Prostate gland (tissue), 2 donors: Measurements from ENCODE around the gene METTL1. TPM values are rescaled to one million over a fixed set of nuclear protein-coding genes. Genes with fewer than 3 reads are reported as not detected.

Experiments used
- DNase-seq: peaks from one replicate; pipeline ENCODE4 v3.0.0-alpha.2; 2019; ENCODE audit warnings: low spot score
- H3K27ac ChIP-seq, 2 donors: fragments of 200-600 bp; sonication (generic); 2 replicates each; pipeline ENCODE4 v1.5.1; 2017 to 2019
- H3K27me3 ChIP-seq: fragments of 200-600 bp; sonication (generic); replicated peaks from 2 replicates; pipeline ENCODE4 v1.5.1; 2019; ENCODE audit not compliant: insufficient read depth
- H3K36me3 ChIP-seq, 2 donors: fragments of 200-600 bp; sonication (generic); 1 replicate in 1 of 2; 2 replicates in 1 of 2; pipeline versions ENCODE4 v1.5.1 to v1.8.1; 2017 to 2019
- H3K4me1 ChIP-seq: fragments of 200-600 bp; sonication (generic); replicated peaks from 2 replicates; pipeline ENCODE4 v1.5.1; 2019
- H3K4me3 ChIP-seq, 2 donors: fragments of 200-600 bp; sonication (generic); 2 replicates each; pipeline ENCODE4 v1.5.1; 2017 to 2019
- H3K9me3 ChIP-seq: fragments of 200-600 bp; sonication (generic); 2 replicates; pipeline ENCODE4 v1.5.1; 2017
- CTCF ChIP-seq, 4 experiments: fragments of 200-600 bp in 2 of 4; fragments of 450-650 bp in 2 of 4; sonication (generic) in 2 of 4; IDR thresholded peaks; 1 replicate in 3 of 4; 2 replicates in 1 of 4; pipeline ENCODE4 v1.5.1; 2016 to 2019; ENCODE audit warnings: antibody characterized with exemption in 4 of 4, mild to moderate bottlenecking in 2 of 4, moderate library complexity in 2 of 4
- POLR2A ChIP-seq: fragments of 450-650 bp; IDR thresholded peaks from one replicate; pipeline ENCODE4 v1.6.1; 2016; ENCODE audit warnings: antibody characterized with exemption, mild to moderate bottlenecking
- POLR2AphosphoS5 ChIP-seq: sonication (generic); formaldehyde crosslinking; IDR thresholded peaks from one replicate; pipeline ENCODE4 v1.6.1; 2017; ENCODE audit warnings: antibody characterized with exemption
- WGBS: methylation state at CpG from one replicate; pipeline ENCODE4 v1.1.5; 2018; 5-methylcytosine and 5-hydroxymethylcytosine counted together
- intact Hi-C: fragments of 100-400 bp; cut with DNase I; formaldehyde crosslinking; loops from one replicate; pipeline ENCODE4 v1.14.2; 2022
- total RNA-seq, 2 donors: library from RNA; depleted of rRNA; stranded (reverse); fragments of >200 nt; gene quantifications; one replicate each; pipeline ENCODE4 v1.1.0, GENCODE V29; 2016

Gene METTL1
- total RNA-seq, 2 donors from 2014 or later = 4.9 to 14.3 TPM

GRCh38 chr12:57781801-57782200 lies 9.9 kb upstream of the METTL1 start:
- no peaks in the 10 kb centered on the region for H3K9me3 ChIP-seq
- H3K27ac ChIP-seq = no peak overlapping the region
- H3K4me1 ChIP-seq = no peaks in the 10 kb centered on the region
- no peak for DNase-seq
- H3K36me3 ChIP-seq = no peaks in the 10 kb centered on the region
- H3K4me3 ChIP-seq = no peak overlapping the region
- intact Hi-C loops = loop anchor here (5.0 kb wide), 2 partner anchors 46 to 116 kb away; no protein-coding TSS in a partner anchor
- TF ChIP-seq POLR2A (no peak), CTCF (IDR thresholded peaks at IDR 0.05) (no peak)
- H3K27me3 ChIP-seq = no peaks in the 10 kb centered on the region
- WGBS = 70% methylated on average over 2 of the region's 2 CpGs

GRCh38 chr12:57781244-57781643 lies 9.3 kb upstream of the METTL1 start:
- no peaks in the 10 kb centered on the region for H3K27me3 ChIP-seq
- H3K4me1 ChIP-seq = no peaks in the 10 kb centered on the region
- H3K27ac ChIP-seq = no peak overlapping the region
- TF ChIP-seq POLR2A = no peak
- TF ChIP-seq CTCF (IDR thresholded peaks at IDR 0.05) = no peak
- no peak for TF ChIP-seq POLR2AphosphoS5
- intact Hi-C loops = loop anchor here (5.0 kb wide), 2 partner anchors 46 to 116 kb away; no protein-coding TSS in a partner anchor
- no peaks in the 10 kb centered on the region for H3K36me3 ChIP-seq
- no peak for DNase-seq
- WGBS = 94% methylated on average over 3 of the region's 3 CpGs
- H3K4me3 ChIP-seq = no peak overlapping the region
- H3K9me3 ChIP-seq = no peaks in the 10 kb centered on the region

DNA sequence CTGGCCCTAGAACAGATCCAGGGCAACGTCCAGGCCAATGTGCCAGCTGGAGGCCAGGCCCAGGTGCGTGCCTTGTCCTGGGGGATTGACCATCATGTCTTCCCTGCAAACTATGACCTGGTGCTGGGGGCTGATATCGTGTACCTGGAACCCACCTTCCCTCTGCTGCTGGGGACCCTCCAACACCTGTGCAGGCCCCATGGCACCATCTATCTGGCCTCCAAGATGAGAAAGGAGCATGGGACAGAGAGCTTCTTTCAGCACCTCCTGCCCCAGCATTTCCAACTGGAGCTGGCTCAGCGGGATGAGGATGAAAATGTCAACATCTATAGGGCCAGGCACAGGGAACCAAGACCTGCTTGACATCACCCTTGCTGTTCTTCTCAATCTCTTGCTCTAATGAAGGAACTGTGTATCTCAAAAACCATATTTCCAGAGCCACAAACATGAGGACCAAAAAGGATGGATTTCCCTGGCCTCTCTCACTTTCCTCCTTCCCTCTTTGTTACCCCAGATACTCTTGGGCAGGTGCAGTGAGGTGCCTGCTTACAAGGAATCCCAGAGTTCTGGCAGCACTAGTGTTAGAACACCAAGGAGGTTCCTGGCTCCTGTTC lies 8.5 kb upstream of the METTL1 start:
- no peak overlapping the region for H3K27ac ChIP-seq
- DNase-seq = no peak
- WGBS = 78% methylated on average over 4 of the region's 4 CpGs
- H3K4me1 ChIP-seq = no peaks in the 10 kb centered on the region
- no peak overlapping the region for H3K4me3 ChIP-seq
- TF ChIP-seq POLR2AphosphoS5 = no peak
- no peaks in the 10 kb centered on the region for H3K36me3 ChIP-seq
- no peaks in the 10 kb centered on the region for H3K27me3 ChIP-seq
- no peaks in the 10 kb centered on the region for H3K9me3 ChIP-seq
- intact Hi-C loops = loop anchor here (5.0 kb wide), 2 partner anchors 47 to 117 kb away; no protein-coding TSS in a partner anchor

- WGBS = 40% methylated on average over 1 of the region's 1 CpG
These were observed 7.8 kb upstream of the METTL1 start for GRCh38 chr12:57779736-57780135.

GRCh38 chr12:57777911-57778310 lies 6.0 kb upstream of the METTL1 start:
- Histone ChIP-seq H3K4me3 (no peak overlapping the region), H3K9me3 (no peaks in the 10 kb centered on the region), H3K27ac (no peak overlapping the region), H3K27me3 (no peaks in the 10 kb centered on the region), H3K36me3 (no peaks in the 10 kb centered on the region), H3K4me1 (no peaks in the 10 kb centered on the region)
- WGBS = 93% methylated on average over 7 of the region's 7 CpGs
- TF ChIP-seq POLR2AphosphoS5 (no peak), CTCF (IDR thresholded peaks at IDR 0.05) (no peak), POLR2A (no peak)
- no peak for DNase-seq
- intact Hi-C loops = no loop called here

More at GRCh38 chr12:57779736-57780135, 7.8 kb upstream of the METTL1 start:
- H3K4me3 ChIP-seq = no peak overlapping the region
- H3K36me3 ChIP-seq = no peaks in the 10 kb centered on the region
- H3K9me3 ChIP-seq = no peaks in the 10 kb centered on the region
- no peak for DNase-seq
- TF ChIP-seq POLR2AphosphoS5 = no peak
- TF ChIP-seq POLR2A = no peak
- no peak for TF ChIP-seq CTCF (IDR thresholded peaks at IDR 0.05)
- no peaks in the 10 kb centered on the region for H3K27me3 ChIP-seq
- no peak overlapping the region for H3K27ac ChIP-seq
- no peaks in the 10 kb centered on the region for H3K4me1 ChIP-seq
- intact Hi-C loops = loop anchor here (5.0 kb wide), 2 partner anchors 48 to 118 kb away; no protein-coding TSS in a partner anchor
